ENCODE data around the gene MBNL1.
"Not testable (repeated sequence)": the region's sequence is repeated elsewhere in the genome, so short reads cannot be mapped to it uniquely, and the experiment has no call there.

The MBNL1 gene

DNA sequence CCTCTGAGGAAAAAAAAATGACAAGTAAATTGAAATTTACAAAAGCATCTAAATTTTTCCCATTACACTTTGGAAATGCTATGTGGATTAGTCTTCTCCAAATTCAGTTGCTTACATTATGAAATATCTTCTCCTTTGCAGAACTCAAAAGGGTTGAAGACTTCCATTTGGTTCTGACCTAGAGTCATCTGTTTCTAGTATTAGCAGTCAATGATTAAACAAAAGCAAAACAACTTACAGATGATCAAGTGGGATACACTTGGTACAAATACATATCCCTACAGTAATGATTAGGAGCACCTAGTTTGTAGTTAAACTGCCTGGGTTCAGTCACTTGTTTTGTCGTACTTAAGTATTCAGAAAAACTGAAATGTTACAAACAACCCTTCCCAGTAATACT is 136.2 kb downstream of the MBNL1 start:
- DNase-seq (ENCODE audit: low spot score): no peak

DNA sequence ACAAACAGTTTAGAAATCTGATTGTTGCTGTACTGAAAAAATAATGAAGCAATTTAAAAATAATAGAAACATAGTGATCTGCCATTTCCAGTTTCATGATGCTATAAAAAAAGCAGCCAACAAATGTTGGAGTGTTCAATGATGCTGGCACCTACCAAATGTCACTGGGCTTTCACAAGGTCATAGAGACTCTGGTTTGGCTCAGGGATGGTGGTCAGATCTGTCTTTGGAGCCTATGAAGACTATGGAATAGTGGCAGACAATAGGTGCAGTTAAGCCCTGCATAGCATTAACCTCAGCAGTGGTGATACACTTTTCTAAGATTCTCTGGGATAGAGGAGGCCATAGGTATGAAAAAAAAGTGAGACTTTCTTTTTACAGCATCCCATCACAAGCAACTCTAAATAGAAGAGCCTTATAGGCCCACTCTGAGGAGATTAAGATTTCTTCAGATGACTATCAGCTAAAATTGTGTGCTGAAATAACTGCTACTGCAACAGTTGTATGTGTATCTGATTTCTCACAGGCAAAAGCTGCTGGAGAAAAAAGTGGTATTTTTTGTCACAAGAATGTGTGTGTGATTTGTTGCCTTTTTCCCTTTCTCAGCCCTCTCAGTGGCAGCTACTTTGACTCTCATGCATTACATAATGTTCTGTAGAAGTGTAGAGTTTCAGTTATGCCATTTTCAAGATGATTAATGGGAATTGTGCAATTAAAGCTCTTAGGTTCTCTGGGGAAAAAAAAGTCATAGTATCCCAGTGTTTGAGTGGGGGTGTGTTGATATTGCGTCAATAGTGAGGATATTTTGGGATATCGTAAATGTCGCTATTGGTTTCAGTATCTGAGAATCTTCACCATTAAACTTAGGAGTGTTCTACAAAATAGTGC is 137.4 kb downstream of the MBNL1 start:
- DNase-seq (ENCODE audit: low spot score): no peak

DNA sequence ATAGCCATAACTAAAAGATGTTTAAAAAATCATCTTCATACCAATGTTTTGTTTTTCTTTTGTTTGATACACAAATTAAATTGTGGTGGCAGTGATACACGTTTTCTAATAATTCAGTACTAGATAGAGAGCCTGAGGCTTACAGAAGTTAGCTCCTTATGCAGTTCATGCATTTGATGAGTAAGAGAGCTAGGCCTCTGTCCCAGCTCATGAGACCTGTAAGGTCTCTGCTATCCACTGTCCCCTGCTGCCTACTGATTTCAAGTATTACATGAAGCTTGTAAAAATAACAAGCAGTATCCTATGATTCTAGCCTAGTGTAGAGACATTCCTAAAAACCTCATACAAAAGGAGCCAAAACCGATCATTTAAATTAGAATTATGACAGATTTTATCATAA is 144.5 kb downstream of the MBNL1 start:
- no peak for DNase-seq (ENCODE audit: low spot score)

DNA sequence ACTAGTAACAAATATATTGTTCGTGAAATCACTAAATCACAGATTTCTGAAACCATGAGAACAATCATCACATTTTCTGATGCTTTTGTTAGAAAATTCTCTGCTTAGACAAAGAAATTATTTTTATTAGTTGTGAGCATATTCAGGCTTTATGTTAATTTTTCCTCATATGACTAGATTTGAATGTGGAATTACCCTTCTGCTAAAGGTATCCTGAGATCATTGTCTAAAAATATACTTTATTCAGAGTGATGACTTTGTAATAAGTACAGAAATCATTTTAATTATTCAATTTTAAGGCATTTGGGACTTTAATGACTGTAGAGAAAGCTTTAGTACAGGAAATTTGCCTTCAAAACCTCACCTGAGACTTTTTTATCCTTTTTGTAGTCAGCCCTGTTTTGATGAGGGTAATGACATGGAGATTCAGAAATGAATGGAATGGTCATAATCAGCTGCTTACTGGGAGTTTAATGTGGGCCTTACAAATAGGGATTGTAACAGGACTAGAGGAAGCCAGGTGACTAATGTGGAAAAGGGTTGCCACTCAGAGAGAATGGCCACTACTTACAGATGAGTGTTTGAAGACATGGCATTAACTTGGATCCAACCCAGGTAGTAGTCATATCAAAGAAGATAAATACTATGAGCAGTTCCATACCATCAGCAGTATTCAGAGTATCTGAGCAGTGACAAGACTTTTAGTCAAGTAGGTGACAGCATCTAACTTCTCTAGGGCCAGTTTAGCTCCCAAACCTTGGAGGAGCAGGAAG is 148.3 kb downstream of the MBNL1 start:
- no peak for DNase-seq (ENCODE audit: low spot score)

DNA sequence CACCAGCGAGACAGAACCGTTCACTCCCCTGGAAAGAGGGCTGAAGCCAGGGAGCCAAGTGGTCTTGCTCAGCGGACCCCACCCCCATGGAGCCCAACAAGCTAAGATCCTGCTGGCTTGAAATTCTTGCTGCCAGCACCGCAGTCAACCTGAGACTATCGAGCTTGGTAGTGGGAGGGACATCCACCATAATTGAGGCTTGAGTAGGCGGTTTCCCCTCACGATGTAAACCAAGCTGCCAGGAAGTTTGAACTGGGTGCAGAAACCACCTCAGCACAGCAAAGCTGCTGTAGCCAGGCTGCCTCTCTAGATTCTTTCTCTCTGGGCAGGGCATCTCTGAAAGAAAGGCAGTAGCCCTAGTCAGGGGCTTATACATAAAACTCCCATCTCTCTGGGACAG is 151.0 kb downstream of the MBNL1 start:
- peak; percentile 60 for DNase-seq (ENCODE audit: low spot score)

DNA sequence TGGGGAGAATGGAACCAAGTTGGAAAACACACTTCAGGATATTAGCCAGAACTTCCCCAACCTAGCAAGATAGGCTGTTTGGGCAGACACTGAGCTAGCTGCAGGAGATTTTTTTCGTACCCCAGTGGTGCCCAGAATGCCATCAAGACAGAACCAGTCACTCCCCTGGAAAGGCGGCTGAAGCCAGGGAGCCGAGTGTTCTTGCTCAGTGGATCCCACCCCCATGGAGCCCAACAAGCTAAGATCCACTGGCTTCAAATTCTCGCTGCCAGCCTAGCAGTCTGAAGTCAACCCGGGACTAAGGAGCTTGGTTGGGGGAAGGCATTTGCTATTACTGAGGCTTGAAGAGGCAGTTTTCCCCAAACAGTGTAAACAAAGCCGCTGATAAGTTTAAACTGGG is 152.4 kb downstream of the MBNL1 start:
- DNase-seq (ENCODE audit: low spot score): no peak

DNA sequence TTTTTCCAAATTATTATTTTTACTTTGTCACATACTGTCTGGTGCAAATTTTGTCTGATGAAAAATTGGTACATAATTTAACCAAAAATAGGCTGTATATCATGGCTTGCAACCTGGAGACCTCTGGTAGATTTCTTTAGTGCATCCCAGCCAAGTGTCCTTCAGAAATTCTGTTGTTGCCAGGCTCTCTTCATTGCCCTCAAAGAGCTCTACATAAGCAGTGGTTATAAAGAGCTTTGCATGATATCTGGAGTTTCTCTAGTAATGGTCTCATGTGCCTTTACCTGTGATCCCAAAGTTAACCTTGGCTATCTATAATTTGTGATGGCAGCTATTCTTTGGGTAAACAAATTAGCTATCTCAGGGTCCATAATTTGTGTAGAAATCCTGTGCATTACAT is 157.7 kb downstream of the MBNL1 start:
- DNase-seq (ENCODE audit: low spot score): no peak

DNA sequence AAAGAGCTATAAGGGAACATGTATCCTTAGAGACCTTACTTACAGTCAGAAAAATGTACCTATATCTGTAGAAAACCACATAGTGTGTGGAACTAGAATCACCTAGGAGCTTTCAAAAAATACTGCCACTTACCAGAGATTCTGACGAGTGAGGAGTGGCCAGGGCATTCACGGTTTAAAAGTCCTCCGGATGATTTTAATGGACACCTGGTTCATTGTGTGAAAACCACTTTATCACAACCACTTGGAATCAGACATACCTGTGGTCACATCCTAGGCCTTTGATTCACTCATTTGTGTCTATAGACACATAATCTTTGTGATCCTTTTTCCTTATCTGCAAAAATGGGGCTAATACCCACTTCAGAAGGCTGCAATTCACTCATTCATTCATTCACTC is 159.8 kb downstream of the MBNL1 start:
- DNase-seq (ENCODE audit: low spot score): no peak

DNA sequence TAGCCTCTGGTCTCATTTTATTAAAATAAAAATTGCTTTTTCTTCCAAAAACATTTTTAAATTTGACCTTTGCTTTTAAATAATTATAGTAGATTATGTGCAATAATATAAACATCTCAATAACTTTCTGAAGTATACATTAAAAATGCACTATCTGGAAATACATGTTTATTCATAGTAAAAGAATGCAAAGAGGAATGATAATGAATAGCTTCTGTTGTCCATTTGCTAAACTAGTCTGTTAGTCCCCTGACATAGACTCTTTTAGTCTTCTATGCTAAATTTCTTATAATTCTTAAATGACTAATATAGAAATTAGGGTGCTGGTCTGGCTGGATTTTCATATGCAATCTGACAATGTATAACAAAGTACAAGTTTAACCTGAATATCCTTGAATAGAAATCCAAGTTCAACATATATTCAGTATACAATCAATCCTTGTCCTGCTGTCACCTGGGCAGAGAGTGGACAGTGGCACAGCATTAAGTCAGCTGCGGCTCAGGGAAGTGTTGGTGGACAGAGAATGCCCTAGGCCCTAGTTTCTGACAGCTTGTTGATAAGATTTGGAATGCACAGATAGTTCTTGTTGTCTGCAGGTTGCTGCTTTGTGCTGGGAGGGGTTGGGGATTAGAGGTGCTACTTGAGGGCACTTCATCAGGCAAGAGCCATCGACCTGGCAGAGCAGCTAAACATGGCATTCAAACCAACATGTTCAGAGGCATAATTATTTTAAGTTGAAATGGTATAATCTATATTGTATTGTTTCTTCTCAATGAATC is 161.7 kb downstream of the MBNL1 start:
- no peak for DNase-seq (ENCODE audit: low spot score)

DNA sequence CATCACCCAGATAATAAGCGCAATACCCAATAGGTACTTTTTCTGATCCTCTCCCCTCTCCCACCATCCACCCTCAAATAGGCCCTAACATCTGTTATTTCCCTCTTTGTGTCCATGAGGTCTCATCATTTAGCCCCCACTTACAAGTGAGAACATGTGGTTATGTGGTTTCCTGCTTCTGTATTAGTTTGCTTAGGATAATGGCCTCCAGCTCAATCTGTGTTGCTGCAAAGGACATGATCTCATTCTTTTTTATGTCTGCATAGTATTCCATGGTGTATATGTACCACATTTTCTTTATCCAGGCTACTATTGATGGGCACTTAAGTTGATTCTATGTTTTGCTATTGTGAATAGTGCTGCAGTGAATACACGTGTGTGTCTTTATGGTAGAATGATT is 165.4 kb downstream of the MBNL1 start:
- no peak for DNase-seq (ENCODE audit: low spot score)

DNA sequence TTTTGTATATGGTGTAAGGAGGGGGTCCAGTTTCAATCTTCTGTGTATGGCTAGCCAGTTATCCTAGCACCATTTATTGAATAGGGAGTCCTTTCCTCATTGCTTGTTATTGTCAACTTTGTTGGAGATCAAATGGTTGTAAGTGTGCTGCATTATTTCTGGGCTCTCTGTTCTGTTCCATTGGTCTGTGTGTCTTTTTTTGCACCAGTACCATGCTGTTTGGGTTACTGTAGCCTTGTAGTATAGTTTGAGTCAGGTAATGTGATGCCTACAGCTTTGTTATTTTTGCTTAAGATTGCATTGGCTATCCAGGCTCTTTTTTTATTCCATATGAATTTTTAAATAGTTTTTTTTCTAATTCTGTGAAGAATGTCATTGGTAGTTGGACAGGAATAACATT is 166.5 kb downstream of the MBNL1 start:
- not testable (repeated sequence) for DNase-seq (ENCODE audit: low spot score)

DNA sequence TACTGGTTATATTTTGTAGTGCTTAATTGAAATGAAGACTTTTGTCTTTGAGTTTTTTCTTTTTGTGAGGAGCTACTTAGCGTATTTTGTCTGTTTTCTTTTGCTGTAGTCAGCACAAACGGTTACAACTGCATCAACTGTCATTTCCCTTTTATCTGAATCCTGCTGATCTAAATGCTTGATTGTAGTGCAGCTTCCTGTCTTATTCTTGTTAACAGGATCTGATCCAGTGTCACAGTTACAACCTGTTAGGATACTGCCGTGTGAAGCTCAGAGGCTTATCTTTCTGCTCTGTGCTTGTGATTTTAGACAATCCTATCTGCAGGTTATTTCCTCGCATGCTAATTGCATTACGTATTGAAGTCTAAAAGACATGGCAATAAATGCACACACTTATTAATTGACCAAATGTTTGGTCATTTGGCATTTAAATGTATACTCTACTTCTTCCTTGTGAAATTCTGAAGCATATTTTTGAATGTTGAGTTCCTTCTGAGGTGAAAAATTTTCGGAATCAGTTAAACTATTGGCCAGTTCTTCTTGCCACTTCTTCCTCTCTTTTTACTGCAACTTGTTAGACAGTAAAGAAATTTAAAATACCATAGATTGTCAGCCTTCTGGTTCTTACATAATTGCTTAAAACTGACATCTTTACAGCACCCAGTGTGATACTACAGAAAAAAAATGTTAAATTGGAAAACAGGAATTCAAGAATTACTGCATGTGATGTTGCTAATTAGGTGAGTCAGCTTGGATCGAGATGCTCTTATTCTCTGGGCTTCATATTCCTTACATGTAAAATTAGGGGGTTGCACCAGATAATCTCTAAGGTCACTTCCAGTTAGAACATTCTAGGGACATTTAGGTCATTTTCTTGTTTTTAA is 168.2 kb downstream of the MBNL1 start:
- no peak for DNase-seq (ENCODE audit: low spot score)

DNA sequence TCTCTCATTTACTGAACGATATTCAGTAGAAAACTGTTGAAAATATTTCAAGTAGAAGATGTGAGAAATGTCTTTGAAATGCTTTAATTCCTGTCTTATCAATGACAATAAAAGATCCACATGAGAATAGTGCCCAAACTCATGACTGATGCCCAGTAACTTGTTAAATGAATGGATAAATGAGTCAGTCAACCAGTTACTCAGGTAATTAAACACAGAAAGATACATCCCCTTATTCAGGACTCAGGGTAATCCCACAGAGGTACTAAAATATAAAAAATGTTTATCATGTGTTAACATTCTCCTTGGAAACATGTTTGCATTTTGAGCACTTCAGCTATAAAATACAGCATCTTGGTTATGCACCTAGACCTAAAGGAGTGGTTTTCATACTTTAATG is 169.5 kb downstream of the MBNL1 start:
- DNase-seq (ENCODE audit: low spot score): no peak

DNA sequence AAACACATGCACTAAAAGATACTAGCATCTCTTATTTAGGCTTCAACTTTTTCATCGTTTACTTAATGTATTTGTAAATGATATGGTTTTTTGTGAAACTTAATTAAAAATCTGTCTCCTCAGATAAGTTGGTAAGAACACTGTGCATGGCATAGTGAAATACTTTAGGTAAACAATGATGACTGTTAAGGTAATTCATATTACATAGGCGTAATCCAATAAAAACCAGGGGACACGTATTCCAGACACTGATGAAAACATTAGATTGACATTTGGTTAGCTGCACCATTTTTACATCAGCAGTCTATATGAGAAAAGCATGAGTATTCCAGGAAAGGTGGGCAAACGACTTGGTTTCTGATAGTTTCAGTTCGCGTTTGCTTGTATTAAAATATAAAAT is 170.0 kb downstream of the MBNL1 start:
- DNase-seq (ENCODE audit: low spot score): no peak

DNA sequence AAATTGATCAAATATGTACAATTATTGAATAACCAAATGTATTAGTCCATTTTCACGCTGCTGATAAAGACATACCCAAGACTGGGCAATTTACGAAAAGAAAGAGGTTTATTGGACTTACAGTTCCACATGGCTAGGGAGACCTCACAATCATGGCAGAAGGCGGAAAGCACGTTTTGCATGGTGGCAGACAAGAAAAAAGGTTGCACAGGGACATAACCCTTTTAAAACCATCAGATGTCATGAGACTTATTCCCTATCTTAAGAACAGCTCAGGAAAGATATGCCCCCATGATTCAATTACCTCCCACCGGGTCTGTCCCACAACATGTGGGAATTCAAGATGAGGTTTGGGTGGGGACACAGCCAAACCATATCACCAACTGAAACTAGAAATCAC is 171.5 kb downstream of the MBNL1 start:
- DNase-seq (ENCODE audit: low spot score): not testable (repeated sequence)

DNA sequence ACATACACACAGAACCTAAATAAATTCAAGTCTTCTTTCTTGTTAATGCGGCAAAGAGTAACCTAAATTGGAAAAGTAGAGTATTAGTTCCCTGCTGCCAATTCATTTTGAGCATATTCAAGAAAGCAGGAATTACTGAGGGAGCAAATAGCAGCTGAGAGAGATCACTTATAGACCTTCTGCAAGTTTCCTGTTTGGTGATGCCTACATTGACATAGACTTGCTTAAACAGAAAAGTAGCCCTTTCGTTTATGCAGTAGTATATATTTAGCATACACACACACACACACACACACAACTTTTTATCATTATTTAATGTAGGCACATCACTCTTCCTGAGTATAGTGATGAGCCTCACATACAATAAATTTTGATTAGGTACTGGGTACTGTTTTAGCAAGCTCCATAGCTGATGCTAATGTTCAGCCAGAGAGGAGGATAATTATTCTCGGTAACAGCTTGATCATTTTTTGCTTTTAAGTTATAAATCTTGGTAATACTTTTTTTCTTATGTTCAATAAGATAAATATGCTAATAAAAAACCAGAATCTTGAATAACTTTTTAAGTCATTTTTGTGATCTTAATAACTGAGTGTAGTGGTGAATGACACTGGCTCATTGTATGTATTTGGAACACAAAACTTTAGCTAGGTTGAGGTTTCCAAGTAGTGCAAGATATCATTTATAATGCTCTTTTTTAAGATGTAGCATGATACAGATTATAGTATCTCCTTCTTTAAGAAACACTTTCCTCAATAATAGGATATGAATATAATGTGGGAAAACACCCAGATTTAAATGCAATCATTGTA is 174.7 kb downstream of the MBNL1 start:
- DNase-seq (ENCODE audit: low spot score): no peak

DNA sequence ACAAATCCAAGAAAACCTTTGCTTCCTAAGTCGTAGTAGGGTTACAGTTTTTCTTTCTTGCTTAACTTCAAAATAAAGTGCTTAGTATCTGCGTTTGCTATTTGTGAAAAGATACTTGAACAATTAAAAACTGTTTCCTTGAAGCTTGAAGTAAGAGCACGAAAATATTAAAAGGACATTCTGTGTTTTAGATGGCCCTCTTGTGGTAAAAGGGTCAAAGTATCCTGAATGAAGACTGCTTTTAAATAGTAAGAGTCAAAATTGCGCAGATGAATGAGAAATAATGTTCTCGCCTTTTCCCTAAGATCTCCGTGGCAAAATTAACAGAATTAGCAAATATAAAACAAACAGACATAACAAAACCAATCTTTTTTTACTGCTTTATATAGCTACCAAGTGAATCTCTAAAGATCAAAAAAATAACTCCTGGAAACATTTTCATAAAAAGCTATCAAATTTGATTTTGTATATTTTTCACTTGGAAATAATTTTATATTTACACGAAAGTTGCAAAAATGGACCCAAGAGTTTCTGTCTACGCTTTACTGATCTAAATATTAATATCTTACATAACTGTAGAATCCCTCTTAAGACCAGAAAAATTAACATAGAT is 175.4 kb downstream of the MBNL1 start:
- DNase-seq (ENCODE audit: low spot score): peak; percentile 20

DNA sequence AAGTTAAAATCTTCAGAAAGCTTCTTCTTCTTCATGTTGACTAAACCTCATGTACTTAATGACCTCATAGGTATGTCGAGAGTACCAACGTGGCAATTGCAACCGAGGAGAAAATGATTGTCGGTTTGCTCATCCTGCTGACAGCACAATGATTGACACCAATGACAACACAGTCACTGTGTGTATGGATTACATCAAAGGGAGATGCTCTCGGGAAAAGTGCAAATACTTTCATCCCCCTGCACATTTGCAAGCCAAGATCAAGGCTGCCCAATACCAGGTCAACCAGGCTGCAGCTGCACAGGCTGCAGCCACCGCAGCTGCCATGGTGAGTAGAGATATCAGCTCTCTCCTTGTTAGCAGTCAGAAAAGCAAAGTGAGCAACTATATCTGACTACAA is 176.5 kb downstream of the MBNL1 start:
- no peak for DNase-seq (ENCODE audit: low spot score)

DNA sequence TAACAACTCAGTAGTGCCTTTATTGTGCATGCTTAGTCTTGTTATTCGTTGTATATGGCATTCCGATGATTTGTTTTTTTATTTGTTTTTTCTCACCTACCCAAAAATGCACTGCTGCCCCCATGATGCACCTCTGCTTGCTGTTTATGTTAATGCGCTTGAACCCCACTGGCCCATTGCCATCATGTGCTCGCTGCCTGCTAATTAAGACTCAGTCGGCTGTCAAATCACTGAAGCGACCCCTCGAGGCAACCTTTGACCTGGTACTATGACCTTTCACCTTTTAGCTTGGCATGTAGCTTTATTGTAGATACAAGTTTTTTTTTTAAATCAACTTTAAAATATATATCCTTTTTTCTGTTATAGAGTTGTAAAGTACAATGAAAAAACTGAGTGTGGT is 177.8 kb downstream of the MBNL1 start:
- no peak for DNase-seq (ENCODE audit: low spot score)

DNA sequence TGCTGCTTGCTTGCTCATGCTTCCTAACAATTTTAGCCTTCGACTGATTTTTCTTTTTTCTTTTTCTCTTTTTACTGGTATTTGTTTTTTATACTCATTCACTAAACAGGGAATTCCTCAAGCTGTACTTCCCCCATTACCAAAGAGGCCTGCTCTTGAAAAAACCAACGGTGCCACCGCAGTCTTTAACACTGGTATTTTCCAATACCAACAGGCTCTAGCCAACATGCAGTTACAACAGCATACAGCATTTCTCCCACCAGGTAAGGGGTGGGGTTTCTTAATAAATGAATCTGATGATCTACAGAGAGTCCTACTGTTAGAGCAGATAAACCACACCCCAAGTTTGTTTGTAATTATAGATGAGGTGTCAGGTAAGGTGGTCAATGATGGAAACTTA is 178.8 kb downstream of the MBNL1 start:
- DNase-seq (ENCODE audit: low spot score): no peak
